Measurements from ENCODE around the gene ATP5PD. TPM values are rescaled to one million over a fixed set of nuclear protein-coding genes. Genes with fewer than 3 reads are reported as not detected.
A peak's percentile ranks its signal among the peaks of the same experiment; 100 is the strongest.

Gene ATP5PD
- total RNA-seq, 1 donor from 2014 or later: 239 TPM

DNA sequence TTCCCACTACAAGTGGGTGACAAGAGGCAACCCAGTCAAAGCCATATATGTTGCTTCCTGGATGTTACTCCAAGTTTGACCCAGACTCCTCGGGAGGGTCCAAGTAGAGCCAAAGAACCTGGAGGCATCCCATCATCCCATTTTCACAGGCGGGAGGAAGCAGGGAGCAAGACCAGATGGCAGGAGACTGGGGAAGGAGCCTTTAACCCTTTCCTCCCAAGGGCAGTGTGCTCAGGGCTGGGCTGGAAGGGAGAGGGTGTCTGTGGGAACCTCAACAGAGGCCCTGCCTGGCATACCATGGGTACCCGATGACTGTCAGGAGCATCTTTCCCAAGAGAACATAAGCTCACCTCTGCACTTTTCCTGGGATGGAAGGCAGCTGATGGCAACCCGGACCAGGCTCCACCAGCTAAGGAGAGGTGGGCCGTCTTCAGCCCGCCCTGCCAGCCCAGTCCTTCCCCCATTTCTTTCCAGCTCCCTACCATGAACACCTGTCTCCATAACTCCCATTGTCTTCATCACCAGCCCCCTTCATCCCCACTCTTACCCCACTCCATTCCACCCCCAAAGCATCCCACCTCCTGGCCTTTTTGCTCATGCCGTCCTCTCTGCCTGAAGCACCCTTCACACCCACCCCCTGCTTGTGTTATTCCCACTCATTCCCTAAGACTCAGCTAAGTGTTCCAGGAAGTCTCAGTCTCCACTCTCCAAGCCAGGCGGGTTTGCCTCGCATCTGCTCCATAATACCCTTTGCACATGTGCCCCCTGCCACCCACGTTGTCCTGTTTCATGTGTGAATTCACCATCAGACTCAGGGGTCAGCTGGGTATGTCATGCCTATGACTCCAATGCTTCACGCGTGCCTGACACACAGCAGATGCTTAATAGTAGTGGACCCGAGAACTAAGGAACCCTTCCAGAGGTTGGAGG is 35.1 kb upstream of the ATP5PD start:
- no peak overlapping the region for H3K9ac ChIP-seq (ENCODE audit: low read length)
- Mint-ChIP-seq H3K9me3 (ENCODE audit: unreplicated experiment) (no peaks in the 10 kb centered on the region), H3K27ac (ENCODE audit: unreplicated experiment) (no peak overlapping the region), H3K27me3 (ENCODE audit: low read depth, unreplicated experiment) (peaks cover 3% of the 10 kb centered on the region), H3K4me1 (ENCODE audit: low read depth, unreplicated experiment) (peaks cover 31% of the 10 kb centered on the region), H3K4me3 (ENCODE audit: unreplicated experiment) (no peak overlapping the region), H3K36me3 (ENCODE audit: low read depth, unreplicated experiment) (peaks cover 2% of the 10 kb centered on the region)
- no peak overlapping the region for H3K27ac ChIP-seq (ENCODE audit: low read depth, low read length)
- no peaks in the 10 kb centered on the region for H3K36me3 ChIP-seq (ENCODE audit: insufficient read depth, low read length)
- H3K79me2 ChIP-seq (ENCODE audit: insufficient read depth, low read length): no peaks in the 10 kb centered on the region
- H3K4me2 ChIP-seq (ENCODE audit: low read length): no peak overlapping the region
- H3K27me3 ChIP-seq (ENCODE audit: insufficient read depth, low read length): peaks cover 2% of the 10 kb centered on the region
- no peak for DNase-seq (ENCODE audit: low read depth)
- H2AFZ ChIP-seq (ENCODE audit: low read depth, low read length): no peak overlapping the region
- TF ChIP-seq CTCF (IDR thresholded peaks at IDR 0.05; ENCODE audit: insufficient read depth, low read depth, low read length) (no peak), EZH2 (IDR thresholded peaks at IDR 0.05; ENCODE audit: insufficient read depth, low read length) (no peak)
- no peak overlapping the region for H3K4me3 ChIP-seq (ENCODE audit: insufficient read depth, low read depth, low read length)
- FAIRE-seq: no peak
- H3K9me3 ChIP-seq (ENCODE audit: insufficient read depth, low read depth, low read length): no peaks in the 10 kb centered on the region
- no peaks in the 10 kb centered on the region for H4K20me1 ChIP-seq (ENCODE audit: insufficient read depth, low read length)
- peaks cover 28% of the 10 kb centered on the region for H3K4me1 ChIP-seq (ENCODE audit: insufficient read depth, low read length)

GRCh38 chr17:75079023-75079373 is 32.2 kb upstream of the ATP5PD start:
- no peak overlapping the region for H3K4me3 ChIP-seq (ENCODE audit: insufficient read depth, low read depth, low read length)
- H3K79me2 ChIP-seq (ENCODE audit: insufficient read depth, low read length): no peaks in the 10 kb centered on the region
- H2AFZ ChIP-seq (ENCODE audit: low read depth, low read length): peak overlapping the region; percentile 6
- no peaks in the 10 kb centered on the region for H3K36me3 Mint-ChIP-seq (ENCODE audit: low read depth, unreplicated experiment)
- no peaks in the 10 kb centered on the region for H3K36me3 ChIP-seq (ENCODE audit: insufficient read depth, low read length)
- no peaks in the 10 kb centered on the region for H3K9me3 ChIP-seq (ENCODE audit: insufficient read depth, low read depth, low read length)
- H3K4me1 Mint-ChIP-seq (ENCODE audit: low read depth, unreplicated experiment): peaks cover 21% of the 10 kb centered on the region
- no peaks in the 10 kb centered on the region for H3K9me3 Mint-ChIP-seq (ENCODE audit: unreplicated experiment)
- FAIRE-seq: no peak
- H4K20me1 ChIP-seq (ENCODE audit: insufficient read depth, low read length): no peaks in the 10 kb centered on the region
- peak overlapping the region; percentile 92 for H3K27ac Mint-ChIP-seq (ENCODE audit: unreplicated experiment)
- peaks cover 2% of the 10 kb centered on the region for H3K27me3 ChIP-seq (ENCODE audit: insufficient read depth, low read length)
- peaks cover 28% of the 10 kb centered on the region for H3K4me1 ChIP-seq (ENCODE audit: insufficient read depth, low read length)
- H3K9ac ChIP-seq (ENCODE audit: low read length): peak overlapping the region; percentile 17
- peak overlapping the region; percentile 45 for H3K4me3 Mint-ChIP-seq (ENCODE audit: unreplicated experiment)
- H3K27me3 Mint-ChIP-seq (ENCODE audit: low read depth, unreplicated experiment): peaks cover 5% of the 10 kb centered on the region
- TF ChIP-seq EZH2 (IDR thresholded peaks at IDR 0.05; ENCODE audit: insufficient read depth, low read length): no peak
- TF ChIP-seq CTCF (IDR thresholded peaks at IDR 0.05; ENCODE audit: insufficient read depth, low read depth, low read length): no peak
- no peak for DNase-seq (ENCODE audit: low read depth)
- H3K4me2 ChIP-seq (ENCODE audit: low read length): peak overlapping the region; percentile 59
- peak overlapping the region; percentile 71 for H3K27ac ChIP-seq (ENCODE audit: low read depth, low read length)

Data from astrocyte (in vitro differentiated cells and primary cell).